H1 (cell line): Measurements from ENCODE around the gene PRLHR. TPM values are rescaled to one million over a fixed set of nuclear protein-coding genes. Genes with fewer than 3 reads are reported as not detected.

ENCODE experiments used
- CBX8 ChIP-seq: fragments of 300-800, 300-1000 bp; sonication (generic); IDR thresholded peaks from 2 replicates; pipeline ENCODE4 v1.7.1; 2016; ENCODE audit warnings: low read depth, low read length, borderline replicate concordance
- EZH2 ChIP-seq: fragments of 200-600 bp; sonication (generic); IDR thresholded peaks from 2 replicates; pipeline ENCODE4 v1.7.1; 2012; ENCODE audit warnings: low read depth, mild to moderate bottlenecking, moderate library complexity, low read length, inconsistent platforms; ENCODE audit not compliant: severe bottlenecking
- KDM1A ChIP-seq: fragments of 200-600, 300-600 bp; sonication (generic); IDR thresholded peaks from 2 replicates; pipeline ENCODE4 v1.7.1; 2016; ENCODE audit warnings: mild to moderate bottlenecking, low read length, borderline replicate concordance
- POLR2AphosphoS5 ChIP-seq: IDR thresholded peaks from 2 replicates; pipeline ENCODE4 v1.6.1; 2011; ENCODE audit warnings: low read depth, low read length
- RBBP5 ChIP-seq: IDR thresholded peaks from 2 replicates; pipeline ENCODE4 v1.7.1; 2012; ENCODE audit warnings: low read depth, mild to moderate bottlenecking, inconsistent platforms, low read length, moderate library complexity, borderline replicate concordance
- ZNF274 ChIP-seq: IDR thresholded peaks from 2 replicates; pipeline ENCODE4 v1.7.0; 2012; ENCODE audit warnings: low read length, borderline replicate concordance; ENCODE audit errors: extremely low read depth
- polyA plus RNA-seq, 7 experiments: library from polyadenylated mRNA; depleted of rRNA in 3 of 7; stranded (reverse) in 5 of 7; unstranded in 2 of 7; fragments of >200 nt in 5 of 7; fragments of 200-250 nt in 2 of 7; gene quantifications; 1 replicate in 5 of 7; 2 replicates in 1 of 7; 4 replicates in 1 of 7; pipeline versions ENCODE4 v1.2.1 to v1.2.3, GENCODE V29; 2011 to 2013; ENCODE audit warnings: missing spikeins in 2 of 7, mixed read lengths in 2 of 7
- total RNA-seq: library from RNA; stranded (reverse); fragmentation: NEBNext Ultra II Directional; extraction: Animal tissue kit (Norgen Biotek cat#: 25700); gene quantifications from 2 replicates; pipeline ENCODE4 v1.2.1, GENCODE V29; 2021
- TF ChIP-seq, protein P1 (sequence below): fragments of 300-600 bp; sonication (generic); IDR thresholded peaks from 2 replicates; pipeline ENCODE4 v1.7.1; 2012; ENCODE audit warnings: low read length, moderate library complexity, mild to moderate bottlenecking, inconsistent platforms; ENCODE audit not compliant: insufficient replicate concordance
- TF ChIP-seq, protein P2 (sequence below): IDR thresholded peaks from 2 replicates; pipeline ENCODE4 v1.6.1; 2012; ENCODE audit warnings: inconsistent platforms
- TF ChIP-seq, protein P3 (sequence below), 3 experiments: IDR thresholded peaks; 1 replicate in 2 of 3; 2 replicates in 1 of 3; pipeline versions ENCODE4 v1.5.1 to v1.6.1; 2011; ENCODE audit warnings: low read length in 3 of 3, mild to moderate bottlenecking in 3 of 3, inconsistent platforms in 2 of 3, low read depth in 1 of 3, moderate library complexity in 1 of 3; ENCODE audit not compliant: insufficient read depth in 1 of 3; ENCODE audit errors: control extremely low read depth in 1 of 3

The PRLHR gene
- total and polyA plus RNA-seq, 2 of the 8 experiments (the other 6 are each of a cell fraction or from before 2014, with no cell fraction given): not detected

DNA sequence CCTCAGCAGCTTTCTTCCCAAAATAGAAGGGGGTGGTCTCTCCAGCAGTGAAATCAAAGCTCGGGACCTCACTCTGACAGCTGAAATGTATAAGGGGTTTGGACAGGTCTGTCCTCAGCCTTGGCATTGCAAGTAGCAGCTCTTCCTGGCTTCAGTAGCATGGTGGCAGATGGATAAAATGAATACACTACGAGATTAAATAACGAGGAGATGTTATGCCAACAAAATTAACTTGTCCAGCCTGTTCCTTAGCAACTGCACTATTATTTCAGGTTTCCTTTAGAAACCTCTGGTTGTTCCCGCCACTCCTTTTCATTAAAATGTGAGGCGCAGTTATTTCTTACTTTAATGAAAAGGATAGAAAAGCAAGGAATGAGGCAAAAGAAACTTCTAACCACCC is 24.9 kb downstream of the PRLHR start (continued):
- TF ChIP-seq, protein P1, sequence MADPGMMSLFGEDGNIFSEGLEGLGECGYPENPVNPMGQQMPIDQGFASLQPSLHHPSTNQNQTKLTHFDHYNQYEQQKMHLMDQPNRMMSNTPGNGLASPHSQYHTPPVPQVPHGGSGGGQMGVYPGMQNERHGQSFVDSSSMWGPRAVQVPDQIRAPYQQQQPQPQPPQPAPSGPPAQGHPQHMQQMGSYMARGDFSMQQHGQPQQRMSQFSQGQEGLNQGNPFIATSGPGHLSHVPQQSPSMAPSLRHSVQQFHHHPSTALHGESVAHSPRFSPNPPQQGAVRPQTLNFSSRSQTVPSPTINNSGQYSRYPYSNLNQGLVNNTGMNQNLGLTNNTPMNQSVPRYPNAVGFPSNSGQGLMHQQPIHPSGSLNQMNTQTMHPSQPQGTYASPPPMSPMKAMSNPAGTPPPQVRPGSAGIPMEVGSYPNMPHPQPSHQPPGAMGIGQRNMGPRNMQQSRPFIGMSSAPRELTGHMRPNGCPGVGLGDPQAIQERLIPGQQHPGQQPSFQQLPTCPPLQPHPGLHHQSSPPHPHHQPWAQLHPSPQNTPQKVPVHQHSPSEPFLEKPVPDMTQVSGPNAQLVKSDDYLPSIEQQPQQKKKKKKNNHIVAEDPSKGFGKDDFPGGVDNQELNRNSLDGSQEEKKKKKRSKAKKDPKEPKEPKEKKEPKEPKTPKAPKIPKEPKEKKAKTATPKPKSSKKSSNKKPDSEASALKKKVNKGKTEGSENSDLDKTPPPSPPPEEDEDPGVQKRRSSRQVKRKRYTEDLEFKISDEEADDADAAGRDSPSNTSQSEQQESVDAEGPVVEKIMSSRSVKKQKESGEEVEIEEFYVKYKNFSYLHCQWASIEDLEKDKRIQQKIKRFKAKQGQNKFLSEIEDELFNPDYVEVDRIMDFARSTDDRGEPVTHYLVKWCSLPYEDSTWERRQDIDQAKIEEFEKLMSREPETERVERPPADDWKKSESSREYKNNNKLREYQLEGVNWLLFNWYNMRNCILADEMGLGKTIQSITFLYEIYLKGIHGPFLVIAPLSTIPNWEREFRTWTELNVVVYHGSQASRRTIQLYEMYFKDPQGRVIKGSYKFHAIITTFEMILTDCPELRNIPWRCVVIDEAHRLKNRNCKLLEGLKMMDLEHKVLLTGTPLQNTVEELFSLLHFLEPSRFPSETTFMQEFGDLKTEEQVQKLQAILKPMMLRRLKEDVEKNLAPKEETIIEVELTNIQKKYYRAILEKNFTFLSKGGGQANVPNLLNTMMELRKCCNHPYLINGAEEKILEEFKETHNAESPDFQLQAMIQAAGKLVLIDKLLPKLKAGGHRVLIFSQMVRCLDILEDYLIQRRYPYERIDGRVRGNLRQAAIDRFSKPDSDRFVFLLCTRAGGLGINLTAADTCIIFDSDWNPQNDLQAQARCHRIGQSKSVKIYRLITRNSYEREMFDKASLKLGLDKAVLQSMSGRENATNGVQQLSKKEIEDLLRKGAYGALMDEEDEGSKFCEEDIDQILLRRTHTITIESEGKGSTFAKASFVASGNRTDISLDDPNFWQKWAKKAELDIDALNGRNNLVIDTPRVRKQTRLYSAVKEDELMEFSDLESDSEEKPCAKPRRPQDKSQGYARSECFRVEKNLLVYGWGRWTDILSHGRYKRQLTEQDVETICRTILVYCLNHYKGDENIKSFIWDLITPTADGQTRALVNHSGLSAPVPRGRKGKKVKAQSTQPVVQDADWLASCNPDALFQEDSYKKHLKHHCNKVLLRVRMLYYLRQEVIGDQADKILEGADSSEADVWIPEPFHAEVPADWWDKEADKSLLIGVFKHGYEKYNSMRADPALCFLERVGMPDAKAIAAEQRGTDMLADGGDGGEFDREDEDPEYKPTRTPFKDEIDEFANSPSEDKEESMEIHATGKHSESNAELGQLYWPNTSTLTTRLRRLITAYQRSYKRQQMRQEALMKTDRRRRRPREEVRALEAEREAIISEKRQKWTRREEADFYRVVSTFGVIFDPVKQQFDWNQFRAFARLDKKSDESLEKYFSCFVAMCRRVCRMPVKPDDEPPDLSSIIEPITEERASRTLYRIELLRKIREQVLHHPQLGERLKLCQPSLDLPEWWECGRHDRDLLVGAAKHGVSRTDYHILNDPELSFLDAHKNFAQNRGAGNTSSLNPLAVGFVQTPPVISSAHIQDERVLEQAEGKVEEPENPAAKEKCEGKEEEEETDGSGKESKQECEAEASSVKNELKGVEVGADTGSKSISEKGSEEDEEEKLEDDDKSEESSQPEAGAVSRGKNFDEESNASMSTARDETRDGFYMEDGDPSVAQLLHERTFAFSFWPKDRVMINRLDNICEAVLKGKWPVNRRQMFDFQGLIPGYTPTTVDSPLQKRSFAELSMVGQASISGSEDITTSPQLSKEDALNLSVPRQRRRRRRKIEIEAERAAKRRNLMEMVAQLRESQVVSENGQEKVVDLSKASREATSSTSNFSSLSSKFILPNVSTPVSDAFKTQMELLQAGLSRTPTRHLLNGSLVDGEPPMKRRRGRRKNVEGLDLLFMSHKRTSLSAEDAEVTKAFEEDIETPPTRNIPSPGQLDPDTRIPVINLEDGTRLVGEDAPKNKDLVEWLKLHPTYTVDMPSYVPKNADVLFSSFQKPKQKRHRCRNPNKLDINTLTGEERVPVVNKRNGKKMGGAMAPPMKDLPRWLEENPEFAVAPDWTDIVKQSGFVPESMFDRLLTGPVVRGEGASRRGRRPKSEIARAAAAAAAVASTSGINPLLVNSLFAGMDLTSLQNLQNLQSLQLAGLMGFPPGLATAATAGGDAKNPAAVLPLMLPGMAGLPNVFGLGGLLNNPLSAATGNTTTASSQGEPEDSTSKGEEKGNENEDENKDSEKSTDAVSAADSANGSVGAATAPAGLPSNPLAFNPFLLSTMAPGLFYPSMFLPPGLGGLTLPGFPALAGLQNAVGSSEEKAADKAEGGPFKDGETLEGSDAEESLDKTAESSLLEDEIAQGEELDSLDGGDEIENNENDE: no peak
- TF ChIP-seq, protein P2, sequence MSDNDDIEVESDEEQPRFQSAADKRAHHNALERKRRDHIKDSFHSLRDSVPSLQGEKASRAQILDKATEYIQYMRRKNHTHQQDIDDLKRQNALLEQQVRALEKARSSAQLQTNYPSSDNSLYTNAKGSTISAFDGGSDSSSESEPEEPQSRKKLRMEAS: no peak
- no peak for TF ChIP-seq KDM1A
- TF ChIP-seq EZH2: no peak
- no peak for TF ChIP-seq CBX8
- TF ChIP-seq POLR2AphosphoS5: no peak
- no peak for TF ChIP-seq RBBP5
- no peak for TF ChIP-seq ZNF274
- TF ChIP-seq, protein P3, sequence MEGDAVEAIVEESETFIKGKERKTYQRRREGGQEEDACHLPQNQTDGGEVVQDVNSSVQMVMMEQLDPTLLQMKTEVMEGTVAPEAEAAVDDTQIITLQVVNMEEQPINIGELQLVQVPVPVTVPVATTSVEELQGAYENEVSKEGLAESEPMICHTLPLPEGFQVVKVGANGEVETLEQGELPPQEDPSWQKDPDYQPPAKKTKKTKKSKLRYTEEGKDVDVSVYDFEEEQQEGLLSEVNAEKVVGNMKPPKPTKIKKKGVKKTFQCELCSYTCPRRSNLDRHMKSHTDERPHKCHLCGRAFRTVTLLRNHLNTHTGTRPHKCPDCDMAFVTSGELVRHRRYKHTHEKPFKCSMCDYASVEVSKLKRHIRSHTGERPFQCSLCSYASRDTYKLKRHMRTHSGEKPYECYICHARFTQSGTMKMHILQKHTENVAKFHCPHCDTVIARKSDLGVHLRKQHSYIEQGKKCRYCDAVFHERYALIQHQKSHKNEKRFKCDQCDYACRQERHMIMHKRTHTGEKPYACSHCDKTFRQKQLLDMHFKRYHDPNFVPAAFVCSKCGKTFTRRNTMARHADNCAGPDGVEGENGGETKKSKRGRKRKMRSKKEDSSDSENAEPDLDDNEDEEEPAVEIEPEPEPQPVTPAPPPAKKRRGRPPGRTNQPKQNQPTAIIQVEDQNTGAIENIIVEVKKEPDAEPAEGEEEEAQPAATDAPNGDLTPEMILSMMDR (IDR thresholded peaks at IDR 0.05; ENCODE audit: control extremely low read depth in 1 of 3, insufficient read depth in 1 of 3, low read depth in 1 of 3, low read length in 3 of 3): no peak
